GM12878 (cell line): ENCODE data around the gene C16orf78. TPM values are rescaled to one million over a fixed set of nuclear protein-coding genes. Genes with fewer than 3 reads are reported as not detected.

Experiments used
- ATAC-seq: fragments of 200-7000 bp; cut with Tn5 transposase; 3 replicates; pipeline ENCODE4 v1.9.1; 2020; ENCODE audit warnings: mild to moderate bottlenecking, moderate library complexity
- BruUV-seq: library from RNA; stranded (reverse); fragments of 400-500 nt; replicated peaks from 2 replicates; lab custom pipeline; 2021; lab: Mats Ljungman, UMichigan
- CTCF ChIA-PET: fragments of 300-600 bp; sonication (Branson Sonifier 250); formaldehyde crosslinking; extraction: SDS; loops from one replicate; lab custom pipeline; 2021; ENCODE audit warnings: inconsistent platforms; lab: Yijun Ruan, JAX
- POLR2A ChIA-PET: fragments of 350-600 bp; formaldehyde crosslinking; extraction: SDS; loops from one replicate; lab custom pipeline; 2021; ENCODE audit warnings: inconsistent platforms; lab: Charles Lee
- RAD21 ChIA-PET: fragments of 300-600 bp; sonication (Branson Sonifier 250); formaldehyde crosslinking; loops from one replicate; lab custom pipeline; 2023; ENCODE audit warnings: antibody characterized with exemption; ENCODE audit not compliant: unreplicated experiment; lab: Charles Lee
- SMC1A ChIA-PET: fragments of 300-600 bp; sonication (Branson Sonifier 250); formaldehyde crosslinking; loops from one replicate; lab custom pipeline; 2023; ENCODE audit not compliant: unreplicated experiment, uncharacterized antibody; lab: Charles Lee
- DNase-seq: peaks from one replicate; pipeline ENCODE4 v3.0.0-alpha.2; 2011; ENCODE audit warnings: low read depth, low spot score
- FAIRE-seq: peaks from 3 replicates; lab custom pipeline; 2011; peaks lifted over from hg19 to GRCh38; lab: Jason Lieb, UNC
- H2AFZ ChIP-seq: 2 replicates; pipeline ENCODE4 v1.6.0; 2011; ENCODE audit warnings: low read depth, low read length, control low read depth; ENCODE audit not compliant: control insufficient read depth
- H3K27ac ChIP-seq: 2 replicates; pipeline ENCODE4 v1.5.1; 2011; ENCODE audit warnings: control low read depth; ENCODE audit not compliant: control insufficient read depth, insufficient read depth
- H3K27me3 ChIP-seq, 2 experiments: replicated peaks in 1 of 2; 2 replicates each; pipeline versions ENCODE4 v1.6.0 to v1.6.1; 2011; ENCODE audit warnings: low read length in 1 of 2; ENCODE audit not compliant: control insufficient read depth in 2 of 2, insufficient read depth in 2 of 2
- H3K36me3 ChIP-seq, 2 experiments: 2 replicates each; pipeline ENCODE4 v1.5.1; 2011; ENCODE audit warnings: low read length in 1 of 2; ENCODE audit not compliant: control insufficient read depth in 2 of 2, insufficient read depth in 2 of 2
- H3K4me1 ChIP-seq: 2 replicates; pipeline ENCODE4 v1.6.1; 2011; ENCODE audit warnings: mild to moderate bottlenecking, low read length, moderate library complexity, mixed read lengths; ENCODE audit not compliant: control insufficient read depth, insufficient read depth
- H3K4me2 ChIP-seq: 2 replicates; pipeline ENCODE4 v1.6.0; 2011; ENCODE audit warnings: control low read depth; ENCODE audit not compliant: control insufficient read depth, insufficient read depth
- H3K4me3 ChIP-seq: fragments of 200-600 bp; sonication (generic); 2 replicates; pipeline ENCODE4 v1.5.1; 2016
- H3K79me2 ChIP-seq: 2 replicates; pipeline ENCODE4 v1.6.0; 2011; ENCODE audit warnings: low read length; ENCODE audit not compliant: control insufficient read depth, insufficient read depth
- H3K9ac ChIP-seq: 2 replicates; pipeline ENCODE4 v1.8.0; 2011; ENCODE audit warnings: low read length, control low read depth, mixed read lengths; ENCODE audit not compliant: control insufficient read depth, insufficient read depth
- H3K9me3 ChIP-seq: replicated peaks from 3 replicates; pipeline ENCODE4 v1.5.1; 2011; ENCODE audit warnings: mild to moderate bottlenecking, low read length; ENCODE audit not compliant: control insufficient read depth, insufficient read depth
- H4K20me1 ChIP-seq: 2 replicates; pipeline ENCODE4 v1.6.0; 2011; ENCODE audit not compliant: control insufficient read depth, insufficient read depth
- BCL11A ChIP-seq: IDR thresholded peaks from 2 replicates; pipeline ENCODE4 v1.6.1; 2011; ENCODE audit warnings: low read depth, low read length
- E2F4 ChIP-seq: IDR thresholded peaks from 2 replicates; pipeline ENCODE4 v1.6.1; 2012; ENCODE audit warnings: low read depth, low read length, improper control_type of control experiment
- KDM1A ChIP-seq: fragments of 200-600 bp; sonication (generic); IDR thresholded peaks from 2 replicates; pipeline ENCODE4 v1.6.1; 2016; ENCODE audit warnings: borderline replicate concordance
- SMAD5 ChIP-seq: IDR thresholded peaks from 2 replicates; pipeline ENCODE4 v1.6.1; 2016; ENCODE audit warnings: antibody characterized with exemption, low read depth
- SUPT20H ChIP-seq: IDR thresholded peaks from 2 replicates; pipeline ENCODE4 v1.6.1; 2011; ENCODE audit warnings: low read depth, mild to moderate bottlenecking, low read length, moderate library complexity, borderline replicate concordance; ENCODE audit not compliant: control insufficient read depth
- SUZ12 ChIP-seq: fragments of 200-600 bp; sonication (generic); IDR thresholded peaks from one replicate; pipeline ENCODE4 v1.6.1; 2018; ENCODE audit warnings: antibody characterized with exemption, mild to moderate bottlenecking; ENCODE audit not compliant: unreplicated experiment
- WRNIP1 ChIP-seq: IDR thresholded peaks from 2 replicates; pipeline ENCODE4 v1.6.1; 2011; ENCODE audit warnings: low read depth, low read length, improper control_type of control experiment, borderline replicate concordance
- ZNF622 ChIP-seq: fragments of 450-650 bp; IDR thresholded peaks from 2 replicates; pipeline ENCODE4 v1.6.1; 2017; ENCODE audit warnings: mild to moderate bottlenecking, inconsistent platforms
- whole genome bisulfite sequencing: methylation state at CpG from one replicate; pipeline ENCODE4 v1.1.6; 2016; ENCODE audit warnings: low lambda C conversion rate; ENCODE audit not compliant: insufficient replicate concordance, insufficient coverage; ENCODE audit errors: missing lambda C conversion rate; 5-methylcytosine and 5-hydroxymethylcytosine counted together
- in situ Hi-C: fragments of 300-500 bp; cut with MboI; formaldehyde crosslinking; loops from 9 replicates; pipeline ENCODE4 v1.14.3; 2018; ENCODE audit warnings: mixed read lengths
- intact Hi-C: fragments of 100-400 bp; cut with micrococcal nuclease; formaldehyde crosslinking; loops from one replicate; pipeline ENCODE4 v1.14.2; 2022; ENCODE audit not compliant: unreplicated experiment
- polyA plus RNA-seq, 11 experiments: library from polyadenylated mRNA; depleted of rRNA in 4 of 11; unstranded in 6 of 11; stranded (reverse) in 5 of 11; fragments of >200 nt; fragmentation: Nextera tagmentation in 4 of 11; fragmentation: Illumina TruSeq in 1 of 11; extraction: Ambion mirVana in 4 of 11; extraction: Trizol in 1 of 11; gene quantifications; 1 replicate in 1 of 11; 2 replicates in 10 of 11; pipeline versions ENCODE4 v1.2.1 to v1.2.3, GENCODE V29; 2011 to 2016; ENCODE audit warnings: inconsistent platforms in 2 of 11, missing spikeins in 2 of 11, low read depth in 1 of 11
- total RNA-seq, 4 experiments: library from RNA; depleted of rRNA in 3 of 4; stranded (reverse); fragments of >200 nt in 3 of 4; fragmentation: Illumina TruSeq in 1 of 4; extraction: Trizol in 1 of 4; gene quantifications; 2 replicates each; pipeline versions ENCODE4 v1.2.1 to v1.2.3, GENCODE V29; 2013 to 2021
- TF ChIP-seq, protein P1 (sequence below): fragments of 450-650 bp; formaldehyde crosslinking; IDR thresholded peaks from 2 replicates; pipeline ENCODE4 v1.4.0; 2022; ENCODE audit warnings: mild to moderate bottlenecking, moderate library complexity
- TF ChIP-seq, protein P2 (sequence below): fragments of 450-650 bp; IDR thresholded peaks from 2 replicates; pipeline ENCODE4 v1.6.1; 2016; ENCODE audit warnings: mild to moderate bottlenecking, moderate library complexity, borderline replicate concordance

The C16orf78 gene
- total and polyA plus RNA-seq, 10 of the 15 experiments (the other 5 are each of a cell fraction or from before 2014, with no cell fraction given) = not detected

DNA sequence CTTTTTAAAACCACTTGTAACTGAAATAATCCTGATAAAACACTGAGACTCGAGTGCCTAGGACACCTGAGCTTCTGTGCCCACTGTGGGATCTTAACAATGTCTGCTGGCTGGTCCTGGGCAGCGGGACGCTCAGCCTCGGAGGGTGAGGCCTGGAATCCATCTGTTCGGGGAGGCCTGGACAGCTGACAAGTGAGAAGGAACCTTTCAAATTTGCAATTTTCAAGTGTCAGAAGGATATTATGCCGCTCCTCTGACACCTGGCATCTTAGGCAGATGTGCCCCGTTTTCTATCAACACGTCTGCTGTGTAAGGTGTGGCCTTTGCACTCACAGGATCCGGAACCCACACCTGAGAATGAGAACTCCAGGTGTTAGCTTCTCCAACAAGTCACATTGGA lies 33.1 kb upstream of the C16orf78 start:
- Histone ChIP-seq H3K27ac (no peak overlapping the region), H3K9me3 (no peaks in the 10 kb centered on the region), H3K36me3 (no peaks in the 10 kb centered on the region), H3K79me2 (no peaks in the 10 kb centered on the region), H4K20me1 (no peaks in the 10 kb centered on the region), H3K27me3 (no peaks in the 10 kb centered on the region; a peak in 1 of 4 replicates), H3K9ac (no peak overlapping the region), H2AFZ (no peak overlapping the region), H3K4me2 (no peak overlapping the region), H3K4me1 (no peaks in the 10 kb centered on the region), H3K4me3 (no peak overlapping the region)
- ChIA-PET SMC1A (no interaction called here), CTCF (no interaction called here), POLR2A (no interaction called here), RAD21 (no interaction called here)
- no TSS peak for BruUV-seq
- TF ChIP-seq WRNIP1 = no peak
- no peak for TF ChIP-seq KDM1A
- TF ChIP-seq BCL11A = no peak
- TF ChIP-seq E2F4 = no peak
- TF ChIP-seq ZNF622 = no peak
- TF ChIP-seq SMAD5 = no peak
- TF ChIP-seq, protein P1, sequence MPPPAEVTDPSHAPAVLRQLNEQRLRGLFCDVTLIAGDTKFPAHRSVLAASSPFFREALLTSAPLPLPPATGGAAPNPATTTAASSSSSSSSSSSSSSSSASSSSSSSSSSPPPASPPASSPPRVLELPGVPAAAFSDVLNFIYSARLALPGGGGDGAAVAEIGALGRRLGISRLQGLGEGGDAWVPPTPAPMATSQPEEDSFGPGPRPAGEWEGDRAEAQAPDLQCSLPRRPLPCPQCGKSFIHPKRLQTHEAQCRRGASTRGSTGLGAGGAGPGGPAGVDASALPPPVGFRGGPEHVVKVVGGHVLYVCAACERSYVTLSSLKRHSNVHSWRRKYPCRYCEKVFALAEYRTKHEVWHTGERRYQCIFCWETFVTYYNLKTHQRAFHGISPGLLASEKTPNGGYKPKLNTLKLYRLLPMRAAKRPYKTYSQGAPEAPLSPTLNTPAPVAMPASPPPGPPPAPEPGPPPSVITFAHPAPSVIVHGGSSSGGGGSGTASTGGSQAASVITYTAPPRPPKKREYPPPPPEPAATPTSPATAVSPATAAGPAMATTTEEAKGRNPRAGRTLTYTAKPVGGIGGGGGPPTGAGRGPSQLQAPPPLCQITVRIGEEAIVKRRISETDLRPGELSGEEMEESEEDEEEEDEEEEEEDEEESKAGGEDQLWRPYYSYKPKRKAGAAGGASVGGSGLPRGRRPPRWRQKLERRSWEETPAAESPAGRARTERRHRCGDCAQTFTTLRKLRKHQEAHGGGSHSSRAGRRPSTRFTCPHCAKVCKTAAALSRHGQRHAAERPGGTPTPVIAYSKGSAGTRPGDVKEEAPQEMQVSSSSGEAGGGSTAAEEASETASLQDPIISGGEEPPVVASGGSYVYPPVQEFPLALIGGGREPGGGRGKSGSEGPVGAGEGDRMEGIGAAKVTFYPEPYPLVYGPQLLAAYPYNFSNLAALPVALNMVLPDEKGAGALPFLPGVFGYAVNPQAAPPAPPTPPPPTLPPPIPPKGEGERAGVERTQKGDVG = no peak
- TF ChIP-seq SUZ12 = no peak
- no peak for TF ChIP-seq SUPT20H
- TF ChIP-seq, protein P2, sequence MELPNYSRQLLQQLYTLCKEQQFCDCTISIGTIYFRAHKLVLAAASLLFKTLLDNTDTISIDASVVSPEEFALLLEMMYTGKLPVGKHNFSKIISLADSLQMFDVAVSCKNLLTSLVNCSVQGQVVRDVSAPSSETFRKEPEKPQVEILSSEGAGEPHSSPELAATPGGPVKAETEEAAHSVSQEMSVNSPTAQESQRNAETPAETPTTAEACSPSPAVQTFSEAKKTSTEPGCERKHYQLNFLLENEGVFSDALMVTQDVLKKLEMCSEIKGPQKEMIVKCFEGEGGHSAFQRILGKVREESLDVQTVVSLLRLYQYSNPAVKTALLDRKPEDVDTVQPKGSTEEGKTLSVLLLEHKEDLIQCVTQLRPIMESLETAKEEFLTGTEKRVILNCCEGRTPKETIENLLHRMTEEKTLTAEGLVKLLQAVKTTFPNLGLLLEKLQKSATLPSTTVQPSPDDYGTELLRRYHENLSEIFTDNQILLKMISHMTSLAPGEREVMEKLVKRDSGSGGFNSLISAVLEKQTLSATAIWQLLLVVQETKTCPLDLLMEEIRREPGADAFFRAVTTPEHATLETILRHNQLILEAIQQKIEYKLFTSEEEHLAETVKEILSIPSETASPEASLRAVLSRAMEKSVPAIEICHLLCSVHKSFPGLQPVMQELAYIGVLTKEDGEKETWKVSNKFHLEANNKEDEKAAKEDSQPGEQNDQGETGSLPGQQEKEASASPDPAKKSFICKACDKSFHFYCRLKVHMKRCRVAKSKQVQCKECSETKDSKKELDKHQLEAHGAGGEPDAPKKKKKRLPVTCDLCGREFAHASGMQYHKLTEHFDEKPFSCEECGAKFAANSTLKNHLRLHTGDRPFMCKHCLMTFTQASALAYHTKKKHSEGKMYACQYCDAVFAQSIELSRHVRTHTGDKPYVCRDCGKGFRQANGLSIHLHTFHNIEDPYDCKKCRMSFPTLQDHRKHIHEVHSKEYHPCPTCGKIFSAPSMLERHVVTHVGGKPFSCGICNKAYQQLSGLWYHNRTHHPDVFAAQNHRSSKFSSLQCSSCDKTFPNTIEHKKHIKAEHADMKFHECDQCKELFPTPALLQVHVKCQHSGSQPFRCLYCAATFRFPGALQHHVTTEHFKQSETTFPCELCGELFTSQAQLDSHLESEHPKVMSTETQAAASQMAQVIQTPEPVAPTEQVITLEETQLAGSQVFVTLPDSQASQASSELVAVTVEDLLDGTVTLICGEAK = no peak
- WGBS = 34% methylated on average over 9 of the region's 9 CpGs
- intact Hi-C loops = no loop called here
- FAIRE-seq (no peak), DNase-seq (no peak), ATAC-seq (no peak)
- in situ Hi-C loops = loop anchor here (5.0 kb wide), 2 partner anchors 333 to 648 kb away; no protein-coding TSS in a partner anchor
